GM19193 (cell line): ENCODE results near the gene PPCS.

Experiments used
- POLR2A ChIP-seq: IDR thresholded peaks from 4 replicates; pipeline ENCODE4 v1.6.1; 2011; ENCODE audit not compliant: insufficient read depth, insufficient read length; ENCODE audit errors: extremely low read depth

PPCS gene

GRCh38 chr1:42432714-42433113 lies 23.6 kb upstream of the PPCS start:
- no peak for TF ChIP-seq POLR2A

- no peak for TF ChIP-seq POLR2A
Observed at GRCh38 chr1:42433369-42433768, 23.0 kb upstream of the PPCS start.

- TF ChIP-seq POLR2A, result no peak
Observed at GRCh38 chr1:42434340-42434739, 22.0 kb upstream of the PPCS start.

- no peak for TF ChIP-seq POLR2A
Observed at GRCh38 chr1:42439940-42440339, 16.4 kb upstream of the PPCS start.

GRCh38 chr1:42442662-42443061 lies 13.7 kb upstream of the PPCS start:
- TF ChIP-seq POLR2A, result no peak

- TF ChIP-seq POLR2A, result no peak
Observed at GRCh38 chr1:42449256-42449655, 7.1 kb upstream of the PPCS start.

- no peak for TF ChIP-seq POLR2A
Observed at GRCh38 chr1:42450061-42450460, 6.3 kb upstream of the PPCS start.

GRCh38 chr1:42453386-42453785 lies 3.0 kb upstream of the PPCS start:
- no peak for TF ChIP-seq POLR2A

- no peak for TF ChIP-seq POLR2A
Observed at GRCh38 chr1:42454403-42454802, 1.9 kb upstream of the PPCS start.

- TF ChIP-seq POLR2A, result no peak
Observed at GRCh38 chr1:42456754-42457089, 379 bp downstream of the PPCS start.

- no peak for TF ChIP-seq POLR2A
Observed at GRCh38 chr1:42461196-42461595, 4.9 kb downstream of the PPCS start.

GRCh38 chr1:42462828-42463763 lies 6.8 kb downstream of the PPCS start, which contains the start of gene CCDC30:
TSS of gene CCDC30 (plus strand) at chr1:42463286. CDS start at chr1:42480552, 17,266 bp downstream.
- TF ChIP-seq POLR2A, result no peak

- TF ChIP-seq POLR2A, result no peak
Observed at GRCh38 chr1:42463921-42464320, 7.6 kb downstream of the PPCS start.

GRCh38 chr1:42466030-42466429 lies 9.7 kb downstream of the PPCS start:
- TF ChIP-seq POLR2A, result no peak

- no peak for TF ChIP-seq POLR2A
Observed at GRCh38 chr1:42469727-42470126, 13.4 kb downstream of the PPCS start.

GRCh38 chr1:42476605-42477004 lies 20.3 kb downstream of the PPCS start:
- no peak for TF ChIP-seq POLR2A

- TF ChIP-seq POLR2A, result no peak
Observed at GRCh38 chr1:42477775-42478174, 21.4 kb downstream of the PPCS start.

- no peak for TF ChIP-seq POLR2A
Observed at GRCh38 chr1:42479621-42480020, 23.3 kb downstream of the PPCS start.

- no peak for TF ChIP-seq POLR2A
Observed at GRCh38 chr1:42480921-42481320, 24.6 kb downstream of the PPCS start.
